ENCODE data around the gene PNPLA6.
A peak's percentile ranks its signal among the peaks of the same experiment; 100 is the strongest.

Gene PNPLA6

GRCh38 chr19:7540761-7541474, 5.4 kb downstream of the PNPLA6 start:
- Mint-ChIP-seq H3K4me3 (no peak overlapping the region), H3K9me3 (no peaks in the 10 kb centered on the region), H3K36me3 (ENCODE audit: low read depth) (peaks cover 26% of the 10 kb centered on the region), H3K27ac (no peak overlapping the region), H3K27me3 (ENCODE audit: low read depth, poor library complexity) (no peaks in the 10 kb centered on the region), H3K4me1 (peaks cover 14% of the 10 kb centered on the region)
- TF ChIP-seq, protein P1, sequence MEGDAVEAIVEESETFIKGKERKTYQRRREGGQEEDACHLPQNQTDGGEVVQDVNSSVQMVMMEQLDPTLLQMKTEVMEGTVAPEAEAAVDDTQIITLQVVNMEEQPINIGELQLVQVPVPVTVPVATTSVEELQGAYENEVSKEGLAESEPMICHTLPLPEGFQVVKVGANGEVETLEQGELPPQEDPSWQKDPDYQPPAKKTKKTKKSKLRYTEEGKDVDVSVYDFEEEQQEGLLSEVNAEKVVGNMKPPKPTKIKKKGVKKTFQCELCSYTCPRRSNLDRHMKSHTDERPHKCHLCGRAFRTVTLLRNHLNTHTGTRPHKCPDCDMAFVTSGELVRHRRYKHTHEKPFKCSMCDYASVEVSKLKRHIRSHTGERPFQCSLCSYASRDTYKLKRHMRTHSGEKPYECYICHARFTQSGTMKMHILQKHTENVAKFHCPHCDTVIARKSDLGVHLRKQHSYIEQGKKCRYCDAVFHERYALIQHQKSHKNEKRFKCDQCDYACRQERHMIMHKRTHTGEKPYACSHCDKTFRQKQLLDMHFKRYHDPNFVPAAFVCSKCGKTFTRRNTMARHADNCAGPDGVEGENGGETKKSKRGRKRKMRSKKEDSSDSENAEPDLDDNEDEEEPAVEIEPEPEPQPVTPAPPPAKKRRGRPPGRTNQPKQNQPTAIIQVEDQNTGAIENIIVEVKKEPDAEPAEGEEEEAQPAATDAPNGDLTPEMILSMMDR (IDR thresholded peaks at IDR 0.05) = no peak
- peak; percentile 68 for DNase-seq

DNA sequence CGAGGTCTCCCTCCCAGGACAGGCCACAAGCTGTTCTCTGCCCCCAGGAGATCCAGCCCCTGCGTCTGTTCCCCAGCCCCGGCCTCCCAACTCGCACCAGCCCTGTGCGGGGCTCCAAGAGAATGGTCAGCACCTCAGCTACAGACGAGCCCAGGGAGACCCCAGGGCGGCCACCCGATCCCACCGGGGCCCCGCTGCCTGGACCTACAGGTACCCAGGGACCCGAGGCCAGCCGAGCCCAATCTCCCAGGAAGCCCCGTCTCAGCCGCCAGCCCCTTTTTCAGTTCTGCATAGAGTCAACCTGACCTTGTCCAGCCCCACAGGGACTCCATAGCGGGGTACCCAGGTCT, 5.9 kb downstream of the PNPLA6 start:
- no peak for DNase-seq
- Mint-ChIP-seq H3K36me3 (ENCODE audit: low read depth) (peaks cover 26% of the 10 kb centered on the region), H3K27me3 (ENCODE audit: low read depth, poor library complexity) (no peaks in the 10 kb centered on the region), H3K9me3 (no peaks in the 10 kb centered on the region), H3K4me3 (no peak overlapping the region), H3K27ac (no peak overlapping the region), H3K4me1 (peaks cover 10% of the 10 kb centered on the region)
- TF ChIP-seq, protein P1 (IDR thresholded peaks at IDR 0.05) = no peak

GRCh38 chr19:7541828-7542443, 6.4 kb downstream of the PNPLA6 start:
- Mint-ChIP-seq H3K4me3 (no peak overlapping the region), H3K9me3 (no peaks in the 10 kb centered on the region), H3K36me3 (ENCODE audit: low read depth) (peaks cover 26% of the 10 kb centered on the region), H3K27ac (no peak overlapping the region), H3K4me1 (peaks cover 8% of the 10 kb centered on the region), H3K27me3 (ENCODE audit: low read depth, poor library complexity) (no peaks in the 10 kb centered on the region)
- no peak for DNase-seq
- TF ChIP-seq, protein P1 (IDR thresholded peaks at IDR 0.05) = no peak

DNA sequence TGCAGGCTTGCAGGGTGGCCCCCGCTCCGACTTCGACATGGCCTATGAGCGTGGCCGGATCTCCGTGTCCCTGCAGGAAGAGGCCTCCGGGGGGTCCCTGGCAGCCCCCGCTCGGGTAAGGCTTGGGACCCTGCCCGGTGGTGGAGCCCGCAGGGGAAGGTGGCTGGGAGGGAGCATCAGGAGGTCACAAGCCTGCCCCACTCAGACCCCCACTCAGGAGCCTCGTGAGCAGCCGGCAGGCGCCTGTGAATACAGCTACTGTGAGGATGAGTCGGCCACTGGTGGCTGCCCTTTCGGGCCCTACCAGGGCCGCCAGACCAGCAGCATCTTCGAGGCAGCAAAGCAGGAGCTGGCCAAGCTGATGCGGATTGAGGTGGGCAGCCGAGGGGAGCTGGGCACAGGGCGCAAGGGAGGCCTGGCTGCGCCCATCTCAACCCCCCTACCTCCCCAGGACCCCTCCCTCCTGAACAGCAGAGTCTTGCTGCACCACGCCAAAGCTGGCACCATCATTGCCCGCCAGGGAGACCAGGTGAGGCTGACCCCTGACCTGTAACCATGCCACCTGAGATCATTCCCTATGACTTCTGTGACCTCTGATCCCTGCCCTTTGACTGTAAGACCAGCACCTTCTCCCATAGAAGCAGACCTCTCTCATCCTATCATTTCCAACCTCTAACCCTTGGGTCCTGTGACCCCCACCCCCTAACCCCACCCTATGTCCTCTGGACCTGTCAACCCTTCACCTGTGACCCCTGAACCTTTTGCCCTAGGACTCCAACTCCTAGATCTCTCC, 7.2 kb downstream of the PNPLA6 start:
- no peak overlapping the region for H3K27ac Mint-ChIP-seq
- H3K9me3 Mint-ChIP-seq = no peaks in the 10 kb centered on the region
- H3K4me3 Mint-ChIP-seq = no peak overlapping the region
- H3K4me1 Mint-ChIP-seq = peaks cover 5% of the 10 kb centered on the region
- TF ChIP-seq, protein P1 (IDR thresholded peaks at IDR 0.05) = no peak
- no peaks in the 10 kb centered on the region for H3K27me3 Mint-ChIP-seq (ENCODE audit: low read depth, poor library complexity)
- DNase-seq = no peak
- H3K36me3 Mint-ChIP-seq (ENCODE audit: low read depth) = peaks cover 26% of the 10 kb centered on the region

GRCh38 chr19:7544626-7545025, 9.1 kb downstream of the PNPLA6 start:
- H3K27me3 Mint-ChIP-seq (ENCODE audit: low read depth, poor library complexity) = no peaks in the 10 kb centered on the region
- TF ChIP-seq, protein P1 (IDR thresholded peaks at IDR 0.05) = no peak
- peaks cover 5% of the 10 kb centered on the region for H3K4me1 Mint-ChIP-seq
- H3K4me3 Mint-ChIP-seq = no peak overlapping the region
- H3K9me3 Mint-ChIP-seq = no peaks in the 10 kb centered on the region
- no peak overlapping the region for H3K27ac Mint-ChIP-seq
- H3K36me3 Mint-ChIP-seq (ENCODE audit: low read depth) = peaks cover 21% of the 10 kb centered on the region
- no peak for DNase-seq

All from nephron progenitor cell (in vitro differentiated cells).